HG03060 (cell line): Measurements from ENCODE around the gene TBC1D19.

Experiments used
- ATAC-seq: cut with Tn5 transposase; IDR thresholded peaks from one replicate; pipeline ENCODE4 v1.9.1; 2021; ENCODE audit warnings: low read depth, moderate number of reproducible peaks; ENCODE audit not compliant: unreplicated experiment

TBC1D19 gene

GRCh38 chr4:26772096-26772873, 188.4 kb downstream of the TBC1D19 start:
- no peak for ATAC-seq

- ATAC-seq = no peak
These were observed 195.3 kb downstream of the TBC1D19 start for GRCh38 chr4:26779224-26779623.

- ATAC-seq = no peak
These were observed 195.8 kb downstream of the TBC1D19 start for GRCh38 chr4:26779674-26780073.

- ATAC-seq = peak; percentile 94
These were observed 196.7 kb downstream of the TBC1D19 start for GRCh38 chr4:26780539-26780938.

- ATAC-seq = no peak
These were observed 198.4 kb downstream of the TBC1D19 start for GRCh38 chr4:26782168-26782829.

GRCh38 chr4:26782830-26783202, 198.9 kb downstream of the TBC1D19 start:
- no peak for ATAC-seq

- ATAC-seq = no peak
These were observed 200.5 kb downstream of the TBC1D19 start for GRCh38 chr4:26784207-26784865.

GRCh38 chr4:26785312-26785711, 201.4 kb downstream of the TBC1D19 start:
- ATAC-seq = no peak

GRCh38 chr4:26785810-26786209, 201.9 kb downstream of the TBC1D19 start:
- no peak for ATAC-seq

GRCh38 chr4:26786916-26787315, 203.0 kb downstream of the TBC1D19 start:
- no peak for ATAC-seq

- no peak for ATAC-seq
These were observed 203.8 kb downstream of the TBC1D19 start for GRCh38 chr4:26787461-26788340.

- ATAC-seq = no peak
These were observed 204.5 kb downstream of the TBC1D19 start for GRCh38 chr4:26788341-26788733.

- no peak for ATAC-seq
These were observed 205.3 kb downstream of the TBC1D19 start for GRCh38 chr4:26789208-26789607.

- ATAC-seq = no peak
These were observed 207.5 kb downstream of the TBC1D19 start for GRCh38 chr4:26791346-26791745.

- ATAC-seq = no peak
These were observed 208.8 kb downstream of the TBC1D19 start for GRCh38 chr4:26792639-26793038.

GRCh38 chr4:26793735-26794134, 209.9 kb downstream of the TBC1D19 start:
- ATAC-seq = no peak

- no peak for ATAC-seq
These were observed 212.2 kb downstream of the TBC1D19 start for GRCh38 chr4:26796081-26796480.

GRCh38 chr4:26802790-26803189, 218.9 kb downstream of the TBC1D19 start:
- no peak for ATAC-seq

- ATAC-seq = no peak
These were observed 219.5 kb downstream of the TBC1D19 start for GRCh38 chr4:26803211-26803861.

GRCh38 chr4:26804451-26804850, 220.6 kb downstream of the TBC1D19 start:
- ATAC-seq = no peak
